ENCODE measurements around the gene RPS27A.
"Not testable (repeated sequence)": the region's sequence is repeated elsewhere in the genome, so short reads cannot be mapped to it uniquely, and the experiment has no call there.

The RPS27A gene

DNA sequence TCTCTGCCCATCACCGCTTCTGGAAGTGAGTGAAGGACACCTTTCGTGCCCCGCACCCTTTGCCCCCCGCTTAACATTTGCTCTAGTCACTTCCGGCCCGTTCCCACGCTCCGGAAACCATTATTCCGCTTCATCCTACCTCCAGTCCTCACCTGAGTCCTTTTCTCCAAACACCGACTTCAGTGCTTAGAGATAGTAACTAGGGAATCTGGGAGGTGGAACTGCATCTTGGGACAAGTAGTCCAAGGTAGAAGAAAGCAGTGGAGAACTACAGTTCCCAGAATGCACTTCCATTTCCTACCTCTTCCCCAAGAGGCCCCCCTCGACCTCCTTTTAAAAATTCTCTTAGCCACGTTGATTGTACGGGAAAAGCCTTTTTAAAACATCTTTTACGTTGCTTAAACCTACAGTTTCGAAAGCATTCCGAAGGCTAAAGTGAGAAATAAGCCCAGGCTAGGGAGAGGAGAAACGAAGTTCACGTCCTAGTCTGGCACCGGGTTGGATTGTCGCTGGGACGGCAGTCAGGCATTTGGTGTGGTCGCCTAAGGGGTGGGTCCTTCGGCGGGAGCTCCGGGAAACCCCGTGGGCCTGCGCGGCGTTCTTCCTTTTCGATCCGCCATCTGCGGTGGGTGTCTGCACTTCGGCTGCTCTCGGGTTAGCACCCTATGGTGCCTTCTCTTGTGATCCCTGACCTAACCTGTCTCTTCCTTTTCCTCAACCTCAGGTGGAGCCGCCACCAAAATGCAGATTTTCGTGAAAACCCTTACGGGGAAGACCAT, at the start of gene RPS27A, which contains the start of gene CLHC1:
TSS of gene RPS27A (plus strand) at position 605 of the 779 bp plus-strand sequence. CDS start at position 742, 137 bp downstream.
TSS of gene CLHC1 (minus strand) at position 210 of the 779 bp plus-strand sequence. CDS start 9,882 bp downstream, outside the sequence.
- peak; percentile 70 to 90 (median 88) for DNase-seq

DNA sequence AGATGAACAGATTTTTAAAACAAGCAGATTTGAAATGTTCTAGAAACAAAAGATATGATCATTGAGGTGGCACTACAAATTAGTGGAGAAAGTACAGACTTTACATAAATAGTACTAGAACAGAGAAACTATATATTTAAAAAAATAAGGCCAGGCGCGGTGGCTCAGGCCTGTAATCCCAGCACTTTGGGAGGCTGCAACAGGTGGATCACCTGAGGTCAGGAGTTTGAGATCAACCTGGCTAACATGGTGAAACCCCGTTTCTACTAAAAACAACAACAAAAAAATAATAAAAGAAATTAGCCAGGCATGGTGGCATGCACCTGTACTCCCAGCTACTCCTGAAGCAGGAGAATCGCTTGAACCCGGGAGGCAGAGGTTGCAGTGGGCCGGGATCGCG, 45.7 kb upstream of the RPS27A start:
- not testable (repeated sequence) for DNase-seq

DNA sequence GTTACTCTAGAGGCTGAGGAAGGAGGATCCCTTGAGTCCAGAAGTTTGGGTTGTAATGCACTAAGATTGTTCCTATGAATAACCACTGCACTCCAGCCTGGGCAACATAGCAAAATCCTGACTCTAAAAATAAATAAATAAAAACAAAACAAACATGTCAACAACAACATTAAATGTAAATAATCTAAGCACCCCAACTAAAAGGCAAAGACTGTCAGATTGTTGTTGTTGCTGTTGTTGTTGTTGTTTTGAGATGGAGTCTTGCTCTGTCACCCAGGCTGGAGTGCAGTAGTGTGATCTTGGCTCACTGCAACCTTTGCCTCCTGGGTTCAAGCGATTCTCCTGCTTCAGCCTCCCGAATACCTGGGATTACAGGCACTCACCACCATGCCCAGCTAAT, 40.6 kb upstream of the RPS27A start:
- DNase-seq: not testable (repeated sequence)

GRCh38 chr2:55196526-55196925, 36.0 kb upstream of the RPS27A start:
- DNase-seq: no peak

DNA sequence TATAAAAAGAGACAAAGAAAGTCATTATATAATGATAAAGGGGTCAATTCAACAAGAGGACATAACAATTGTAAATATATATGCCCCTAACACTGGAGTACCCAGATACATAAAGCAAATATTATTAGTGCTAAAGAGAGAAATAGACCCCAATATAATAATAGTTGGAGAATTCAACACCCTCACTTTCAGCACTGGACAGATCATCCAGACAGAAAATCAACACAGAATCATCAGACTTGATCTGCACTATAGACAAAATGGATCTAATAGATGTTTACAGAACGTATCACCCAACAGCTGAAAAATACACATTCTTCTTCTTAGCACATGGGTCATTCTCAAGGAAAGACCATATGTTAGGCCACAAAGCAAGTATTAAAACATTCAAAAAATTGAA, 32.1 kb upstream of the RPS27A start:
- DNase-seq: no peak

DNA sequence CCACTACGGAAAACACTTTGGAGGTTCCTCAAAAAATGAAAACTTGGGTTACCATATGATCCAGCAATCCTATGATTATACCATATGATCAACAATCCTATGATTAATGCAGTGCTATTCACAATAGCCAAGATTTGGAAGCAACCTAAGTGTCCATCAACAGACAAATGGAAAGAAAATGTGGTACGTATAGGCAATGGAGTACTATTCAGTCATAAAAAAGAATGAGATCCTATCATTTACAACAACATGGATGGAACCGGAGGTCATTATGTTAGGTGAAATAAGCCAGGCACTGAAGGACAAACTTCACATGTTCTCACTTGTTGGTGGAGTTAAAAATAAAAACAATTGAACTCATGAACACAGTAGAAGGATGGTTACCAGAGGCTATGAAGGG, 28.0 kb upstream of the RPS27A start:
- no peak for DNase-seq

DNA sequence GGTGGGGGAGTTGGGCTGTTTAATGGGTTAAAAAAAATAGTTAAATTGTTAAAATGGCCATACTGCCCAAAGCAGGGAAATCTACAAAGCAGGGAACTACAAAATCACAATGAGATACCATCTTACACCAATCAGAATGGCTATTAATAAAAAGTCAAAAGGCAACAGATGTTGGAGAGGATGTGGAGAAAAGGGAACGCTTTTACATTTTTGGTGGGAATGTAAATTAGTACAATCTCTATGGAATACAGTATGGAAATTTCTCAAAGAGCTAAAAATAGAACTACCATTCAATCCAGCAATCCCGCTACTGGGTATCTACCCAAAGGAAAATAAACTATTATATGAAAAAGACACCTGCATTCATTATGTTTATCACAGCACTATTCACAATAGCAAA, 27.5 kb upstream of the RPS27A start:
- DNase-seq: no peak

GRCh38 chr2:55213822-55214221, 18.7 kb upstream of the RPS27A start:
- no peak for DNase-seq

DNA sequence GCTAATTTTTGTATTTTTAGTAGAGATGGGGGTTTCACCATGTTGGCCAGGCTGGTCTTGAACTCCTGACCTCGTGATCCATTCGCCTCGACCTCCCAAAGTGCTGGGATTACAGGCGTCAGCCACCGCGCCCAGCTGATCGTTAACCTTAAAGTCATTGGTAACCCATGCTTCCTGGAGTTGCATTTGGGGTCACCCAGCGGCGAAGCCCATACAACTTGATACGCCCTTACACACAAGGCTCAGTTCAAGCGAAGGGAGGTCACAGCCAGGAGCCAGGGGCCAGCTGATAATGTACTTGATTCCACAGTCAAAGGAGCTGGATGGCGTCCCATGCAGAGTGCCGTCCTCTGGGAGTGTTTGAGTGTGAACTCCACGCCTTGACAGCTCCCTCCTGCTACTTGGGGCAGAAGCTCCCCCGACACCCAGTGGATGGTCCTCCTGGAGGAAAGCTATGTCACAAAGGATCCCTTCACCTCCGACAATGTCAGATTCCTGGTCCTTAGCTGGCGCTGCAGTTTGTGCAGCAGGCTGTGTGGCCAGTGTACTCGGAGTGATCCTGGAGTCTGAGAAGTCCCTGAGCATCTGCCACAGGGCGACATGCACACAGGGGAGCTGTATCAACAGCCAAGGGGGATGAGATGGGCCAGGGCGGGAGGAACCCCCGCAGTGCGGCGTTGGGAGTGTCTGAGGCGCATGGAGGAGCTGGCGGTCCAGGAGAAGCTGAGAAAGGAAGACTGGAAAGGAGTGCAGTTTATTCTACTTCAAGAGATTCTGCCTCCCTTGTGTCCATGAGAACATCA, 8.3 kb upstream of the RPS27A start:
- DNase-seq: no peak

GRCh38 chr2:55224761-55225261, 7.7 kb upstream of the RPS27A start:
- no peak for DNase-seq

DNA sequence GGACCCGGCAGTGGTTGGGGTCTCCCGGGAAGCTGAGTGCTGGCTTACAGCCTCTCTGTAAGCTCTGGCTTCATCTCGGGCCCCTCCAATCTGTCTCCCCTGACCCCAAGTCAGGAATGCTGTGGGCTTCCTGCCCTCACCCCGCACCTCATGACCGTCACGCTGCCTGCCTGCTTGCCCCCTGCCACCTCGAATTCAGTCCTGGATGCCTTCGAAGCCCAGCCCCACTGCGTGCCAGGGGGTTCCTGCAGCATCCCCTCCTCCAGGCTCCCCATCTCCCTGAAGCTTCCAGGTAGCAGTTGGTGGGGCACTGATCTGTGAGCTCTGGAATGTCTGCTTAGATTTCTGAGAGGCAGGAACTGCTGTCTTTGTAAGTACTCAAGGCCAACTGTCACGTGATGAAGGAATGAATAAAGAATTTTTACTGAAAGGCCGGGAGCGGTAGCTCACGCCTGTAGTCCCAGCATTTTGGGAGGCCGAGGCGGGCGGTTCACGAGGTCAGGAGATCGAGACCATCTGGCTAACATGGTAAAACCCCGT, 6.9 kb upstream of the RPS27A start:
- no peak for DNase-seq

GRCh38 chr2:55227437-55228225, 4.9 kb upstream of the RPS27A start:
- DNase-seq: not testable (repeated sequence)

DNA sequence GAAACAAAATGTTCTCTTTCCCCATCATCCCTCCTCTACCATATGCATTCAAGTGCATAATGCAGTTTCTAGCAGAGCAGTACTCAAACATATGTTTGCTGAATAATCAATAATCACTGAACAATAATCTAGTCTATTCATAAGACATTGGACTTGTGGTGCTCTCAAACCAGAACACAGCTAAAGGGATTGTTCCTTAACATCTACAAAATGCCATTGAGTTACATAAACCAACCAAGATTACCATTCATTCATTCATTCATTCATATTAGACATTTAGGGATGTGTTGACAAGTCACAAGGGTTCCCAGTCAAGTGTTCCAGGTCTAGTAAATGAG, 4.3 kb upstream of the RPS27A start:
- DNase-seq: no peak

DNA sequence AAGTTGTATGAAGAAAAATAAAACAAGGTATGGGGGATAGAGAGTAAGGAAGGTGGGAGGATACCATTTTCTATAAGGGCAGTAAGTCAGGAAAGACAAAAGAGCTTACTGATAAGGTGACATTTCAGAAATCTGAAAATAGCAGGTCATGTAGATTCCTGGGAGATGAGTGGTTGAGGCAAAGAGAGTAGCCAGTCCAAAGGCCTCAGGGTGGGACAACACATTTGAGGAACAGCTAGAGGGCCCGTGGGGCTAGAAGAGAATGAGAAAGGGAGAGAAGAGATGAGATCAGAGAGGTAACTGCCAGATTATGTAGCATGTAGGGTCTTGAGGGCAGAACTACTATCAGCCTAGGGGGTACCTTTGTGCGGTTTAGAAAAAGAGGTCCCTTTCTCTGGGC, 3.3 kb upstream of the RPS27A start:
- no peak for DNase-seq

GRCh38 chr2:55230551-55230950, 1.9 kb upstream of the RPS27A start:
- no peak for DNase-seq

GRCh38 chr2:55231546-55232083, 873 bp upstream of the RPS27A start:
- DNase-seq: peak in 1 of 4 experiments; percentile 9

- DNase-seq: peak in 3 of 4 experiments; percentile 15 to 33 (median 31)
Measured at GRCh38 chr2:55232863-55233657, 572 bp downstream of the RPS27A start.

- DNase-seq: no peak
Measured at GRCh38 chr2:55233658-55233940, 1.1 kb downstream of the RPS27A start.

- no peak for DNase-seq
Measured at GRCh38 chr2:55235724-55236538, 3.4 kb downstream of the RPS27A start.

- DNase-seq: no peak
Measured at GRCh38 chr2:55236992-55237543, 4.6 kb downstream of the RPS27A start.
